ENCODE results near the gene MCM3AP.

GRCh38 chr21:46294647-46295176 lies 9.3 kb upstream of the MCM3AP start:
- no peak for TF ChIP-seq CTCF (IDR thresholded peaks at IDR 0.05)
- no peak for TF ChIP-seq POLR2A (IDR thresholded peaks at IDR 0.05)

All from Peyer's patch (tissue), 4 donors.